Activated T-cell treated with anti-CD3 and anti-CD28 coated beads for 1 hour (primary cell): Measurements from ENCODE around the gene SPATA3.

ENCODE experiments used
- DNase-seq: peaks from one replicate; pipeline ENCODE4 v3.0.0-alpha.2; 2020; ENCODE audit warnings: low read depth

SPATA3 gene

DNA sequence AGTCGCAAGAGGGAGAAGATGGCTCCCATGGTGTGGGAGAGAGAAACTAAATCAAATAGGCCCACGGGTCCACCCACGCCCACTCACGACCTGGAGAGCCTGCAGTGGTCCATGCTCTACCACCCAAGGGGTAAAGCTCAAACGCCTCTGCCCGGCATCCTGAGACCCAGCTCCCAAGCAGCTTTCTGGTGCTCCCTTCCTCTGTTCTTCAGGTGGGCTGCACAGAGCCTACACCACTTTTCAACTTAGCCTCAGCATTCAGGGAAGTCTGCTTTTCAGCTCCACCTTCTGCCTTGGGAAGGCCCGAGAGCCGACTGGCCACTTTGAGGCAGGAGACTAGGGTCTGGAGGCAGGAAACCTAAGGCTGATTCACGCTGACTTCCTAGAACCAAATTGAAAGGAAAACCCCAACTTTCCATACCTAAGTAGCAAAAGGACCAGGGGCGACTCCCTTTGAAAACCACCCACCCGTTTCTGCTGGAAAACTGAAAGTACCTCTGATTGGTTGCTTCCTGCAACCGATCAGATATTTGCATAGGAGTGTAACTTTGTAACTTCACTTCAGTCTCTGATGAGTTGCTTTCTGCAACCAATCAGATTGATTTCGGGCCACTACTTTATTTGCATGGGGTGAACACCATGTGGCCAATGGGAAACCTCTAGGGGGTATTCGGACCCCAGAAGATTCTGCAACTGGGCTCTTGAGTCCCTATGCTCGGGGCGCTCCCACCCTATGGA, 26.8 kb upstream of the SPATA3 start:
- no peak for DNase-seq

- no peak for DNase-seq
Observed at GRCh38 chr2:230969659-230970015, 26.3 kb upstream of the SPATA3 start.

- no peak for DNase-seq
Observed at GRCh38 chr2:230972046-230972445, 23.9 kb upstream of the SPATA3 start.

- peak; percentile 45 for DNase-seq
Observed at GRCh38 chr2:230974096-230974913, 21.6 kb upstream of the SPATA3 start.

- no peak for DNase-seq
Observed at GRCh38 chr2:230975927-230976326, 20.0 kb upstream of the SPATA3 start.

- DNase-seq: no peak
Observed at GRCh38 chr2:230976671-230977171, 19.2 kb upstream of the SPATA3 start.

GRCh38 chr2:230980468-230980867, 15.5 kb upstream of the SPATA3 start:
- DNase-seq: no peak

DNA sequence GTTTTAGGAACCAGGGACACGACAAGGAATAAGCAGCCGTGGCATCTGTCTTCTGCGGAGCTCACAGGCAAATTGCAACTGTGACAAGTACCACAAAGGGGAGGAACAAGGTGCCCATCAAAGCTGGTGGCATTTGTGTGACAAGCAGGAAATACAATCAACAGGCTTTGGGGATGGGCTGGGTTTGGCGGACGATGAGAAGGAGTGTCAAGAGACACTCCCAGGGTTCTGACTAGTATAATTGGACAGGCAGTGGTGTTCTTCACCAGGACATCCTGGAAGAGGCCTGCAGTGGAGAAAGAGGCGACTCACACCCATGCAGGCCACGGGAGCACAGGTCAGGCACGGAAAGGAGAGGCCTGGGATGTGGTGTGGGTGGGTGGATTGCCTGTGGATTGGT, 14.2 kb upstream of the SPATA3 start:
- peak; percentile 11 for DNase-seq

- DNase-seq: no peak
Observed at GRCh38 chr2:230982126-230982525, 13.8 kb upstream of the SPATA3 start.

- DNase-seq: no peak
Observed at GRCh38 chr2:230982528-230982927, 13.4 kb upstream of the SPATA3 start.

- no peak for DNase-seq
Observed at GRCh38 chr2:230983566-230983965, 12.4 kb upstream of the SPATA3 start.

DNA sequence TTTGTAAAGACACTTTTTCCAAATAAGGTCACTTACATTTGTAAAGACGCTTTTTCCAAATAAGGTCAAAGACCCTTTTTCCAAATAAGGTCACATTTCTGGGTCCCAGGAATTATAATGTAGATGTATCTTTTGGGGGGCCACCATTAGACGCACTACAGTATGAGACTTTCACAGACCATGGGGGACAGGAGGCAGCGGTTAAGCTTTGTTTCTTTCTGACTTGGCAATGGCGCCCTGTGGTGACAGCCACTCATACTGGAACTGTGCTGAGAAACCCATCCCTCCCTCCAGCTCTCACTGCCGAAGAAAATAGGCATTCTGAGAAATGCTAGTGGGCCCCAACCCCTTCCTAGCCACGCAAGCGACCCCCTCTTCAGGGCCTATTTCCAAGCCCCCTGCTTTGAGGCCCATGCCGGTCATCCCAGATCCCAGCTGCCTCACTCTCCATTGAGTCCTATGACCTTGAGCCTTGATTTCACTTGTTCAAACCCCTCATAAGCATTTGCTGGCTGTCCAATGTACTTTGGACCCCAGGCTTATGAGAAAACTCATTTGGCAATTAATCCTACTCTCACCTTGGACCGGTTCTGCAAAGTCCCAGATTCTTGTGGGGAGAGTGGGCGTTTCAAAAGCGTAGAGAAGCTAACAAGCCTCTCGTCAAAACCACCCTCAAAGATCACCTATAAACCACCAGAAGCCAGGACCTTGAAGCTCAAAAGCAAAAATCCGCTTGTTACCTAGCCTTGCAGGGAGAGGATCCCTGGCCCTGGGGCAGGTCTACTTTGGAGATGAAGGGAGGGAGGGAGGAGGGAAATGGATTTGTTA, 11.3 kb upstream of the SPATA3 start:
- no peak for DNase-seq

GRCh38 chr2:230985519-230986231, 10.2 kb upstream of the SPATA3 start:
- DNase-seq: no peak

GRCh38 chr2:230986520-230987136, 9.3 kb upstream of the SPATA3 start:
- no peak for DNase-seq

DNA sequence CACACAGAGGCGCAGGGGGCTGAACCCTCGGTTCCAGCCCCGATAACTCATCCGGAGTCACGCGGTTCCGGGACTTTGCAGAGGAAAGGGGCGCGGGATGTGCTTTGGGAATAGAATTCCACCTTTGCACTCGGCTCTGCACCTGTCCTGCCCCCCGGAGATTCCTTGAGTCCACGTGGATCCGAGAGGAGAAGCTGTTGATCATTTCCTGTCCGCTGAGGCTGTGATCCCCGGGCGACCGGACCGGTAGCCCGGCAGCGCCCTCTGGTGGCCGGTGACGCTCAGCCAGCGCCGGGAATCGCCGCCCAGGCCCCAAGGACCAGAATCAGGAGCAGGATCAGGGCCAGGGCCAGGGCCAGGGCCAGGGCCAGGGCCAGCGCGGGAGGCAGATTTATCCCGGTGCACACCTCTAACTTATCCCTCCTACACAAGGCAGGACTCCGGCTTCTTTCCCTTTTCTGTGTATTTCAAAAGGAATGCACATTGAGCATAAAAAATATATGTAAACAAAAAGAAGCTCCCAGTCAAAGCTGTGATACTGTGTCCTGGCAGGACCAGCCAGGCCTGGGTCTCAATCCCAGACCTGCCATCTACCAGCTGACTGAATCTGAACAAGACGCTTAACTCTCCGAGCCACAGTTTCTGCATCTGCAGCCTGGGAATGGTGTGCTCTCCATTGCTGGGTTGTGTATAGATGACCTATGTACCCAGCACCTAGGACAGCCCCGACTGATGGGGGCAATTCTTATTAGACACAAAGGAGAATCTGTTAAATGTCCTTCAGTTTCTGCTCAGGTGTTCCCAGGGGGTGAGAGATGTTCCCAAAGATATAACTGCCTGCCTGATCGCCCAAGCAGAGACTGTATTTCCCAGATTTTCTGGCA, 8.5 kb upstream of the SPATA3 start:
- DNase-seq: peak; percentile 80

- no peak for DNase-seq
Observed at GRCh38 chr2:230989731-230990130, 6.2 kb upstream of the SPATA3 start.

GRCh38 chr2:230990131-230990898, 5.6 kb upstream of the SPATA3 start:
- no peak for DNase-seq

- no peak for DNase-seq
Observed at GRCh38 chr2:230990899-230991150, 5.1 kb upstream of the SPATA3 start.

DNA sequence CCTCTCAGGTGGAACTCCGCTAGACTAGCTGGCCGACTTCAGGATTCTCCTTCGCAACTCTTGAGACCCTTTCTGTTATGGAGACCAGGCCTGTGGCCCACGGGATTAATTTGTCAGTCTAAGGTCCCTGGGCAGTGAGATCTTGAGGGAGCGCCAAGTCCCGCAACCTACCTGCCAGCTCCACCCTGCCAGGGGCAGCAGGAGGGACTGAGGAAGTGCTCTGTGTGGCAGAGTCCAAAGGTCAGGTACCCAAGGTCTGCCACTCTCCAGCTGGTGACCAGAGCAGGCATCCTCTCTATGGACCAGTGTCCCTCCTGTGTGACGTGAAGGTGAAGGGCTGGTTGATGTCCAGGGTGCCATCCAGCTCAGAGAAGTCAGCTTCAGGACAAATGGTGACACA, 4.3 kb upstream of the SPATA3 start:
- DNase-seq: no peak

DNA sequence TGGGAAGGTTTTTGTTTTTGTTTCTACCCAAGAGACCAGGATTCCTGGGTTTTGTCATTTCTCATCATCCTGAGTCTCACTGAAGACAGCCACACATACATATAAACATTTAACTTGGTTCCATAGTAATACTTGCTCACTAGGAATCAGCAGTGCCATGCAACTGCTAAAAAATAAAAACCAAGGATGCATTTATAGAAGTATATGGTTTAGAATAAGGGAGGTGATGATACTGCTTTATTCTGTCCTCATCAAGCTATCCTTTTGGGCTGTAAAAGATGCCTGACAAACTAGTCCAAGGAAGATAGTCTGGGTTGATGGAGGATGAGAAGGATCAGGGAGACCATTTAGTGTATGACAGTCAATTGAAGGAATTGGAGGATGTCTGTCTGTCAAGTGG, 740 bp downstream of the SPATA3 start:
- no peak for DNase-seq
